Right lobe of liver (tissue), 6 donors: ENCODE data around the gene DPP6. TPM values are rescaled to one million over a fixed set of nuclear protein-coding genes. Genes with fewer than 3 reads are reported as not detected.

Experiments used
- ATAC-seq, 4 donors: fragments of 200-7000 bp; cut with Tn5 transposase; one replicate each; pipeline ENCODE4 v1.9.1; 2020; ENCODE audit warnings: mild to moderate bottlenecking in 4 of 4, moderate library complexity in 4 of 4
- DNase-seq, 3 donors: peaks; one replicate each; pipeline ENCODE4 v3.0.0-alpha.2; 2020
- H3K27ac ChIP-seq, 3 donors: fragments of 200-600 bp; one replicate each; pipeline ENCODE4 v1.8.0; 2022
- H3K27me3 ChIP-seq, 2 donors: fragments of 200-600 bp; one replicate each; pipeline ENCODE4 v1.8.0; 2022
- H3K36me3 ChIP-seq, 4 donors: fragments of 200-600 bp; sonication (generic) in 1 of 4; one replicate each; pipeline versions ENCODE4 v1.5.1 to v1.8.0; 2017 to 2022; ENCODE audit warnings: control low read depth in 1 of 4
- H3K4me1 ChIP-seq, 4 donors: fragments of 200-600 bp; sonication (generic) in 1 of 4; one replicate each; pipeline versions ENCODE4 v1.5.1 to v1.8.0; 2017 to 2022; ENCODE audit warnings: control low read depth in 1 of 4
- H3K4me3 ChIP-seq, 3 donors: fragments of 200-600 bp; one replicate each; pipeline ENCODE4 v1.8.0; 2022
- H3K9me3 ChIP-seq, 4 donors: fragments of 200-600 bp; sonication (generic) in 1 of 4; one replicate each; pipeline versions ENCODE4 v1.5.1 to v1.8.0; 2017 to 2022; ENCODE audit warnings: control low read depth in 1 of 4
- POLR2A ChIP-seq: fragments of 450-650 bp; IDR thresholded peaks from one replicate; pipeline ENCODE4 v1.6.1; 2017; ENCODE audit warnings: antibody characterized with exemption, mild to moderate bottlenecking
- WGBS: methylation state at CpG from one replicate; pipeline ENCODE4 v1.1.6; 2018; ENCODE audit warnings: low coverage, low lambda C conversion rate; ENCODE audit not compliant: insufficient coverage; ENCODE audit errors: missing lambda C conversion rate; 5-methylcytosine and 5-hydroxymethylcytosine counted together
- intact Hi-C, 2 donors: fragments of 100-400 bp; cut with DNase I; formaldehyde crosslinking; loops; one replicate each; pipeline versions ENCODE4 v1.11.2 to v1.14.1; 2022
- total RNA-seq, 6 experiments: library from RNA; depleted of rRNA in 2 of 6; stranded (reverse); fragments of >200 nt in 2 of 6; fragmentation: NEBNext Ultra II Directional in 3 of 6; extraction: Animal tissue kit (Norgen Biotek cat#: 25700) in 3 of 6; gene quantifications; one replicate each; pipeline versions ENCODE4 v1.1.0 to v1.2.4, GENCODE V29; 2016 to 2023
- TF ChIP-seq, protein P1 (sequence below), 4 donors: fragments of 200-600 bp in 3 of 4; fragments of 450-650 bp in 1 of 4; IDR thresholded peaks; one replicate each; pipeline versions ENCODE4 v1.5.1 to v1.8.0; 2016 to 2022; ENCODE audit warnings: antibody characterized with exemption in 4 of 4, mild to moderate bottlenecking in 2 of 4
- donor health status: DM: no; HTN: yes; CAD: no.
- donor health status: DM: no; HTN: no; CAD: no.
- donor health status: DM: no; HTN: no; CAD: no.
- donor health status: DM: no; HTN: yes; CAD: no.
- donor health status: DM: no; HTN: yes; CAD: no.

The DPP6 gene
- total RNA-seq, 6 experiments from 2014 or later = not detected

DNA sequence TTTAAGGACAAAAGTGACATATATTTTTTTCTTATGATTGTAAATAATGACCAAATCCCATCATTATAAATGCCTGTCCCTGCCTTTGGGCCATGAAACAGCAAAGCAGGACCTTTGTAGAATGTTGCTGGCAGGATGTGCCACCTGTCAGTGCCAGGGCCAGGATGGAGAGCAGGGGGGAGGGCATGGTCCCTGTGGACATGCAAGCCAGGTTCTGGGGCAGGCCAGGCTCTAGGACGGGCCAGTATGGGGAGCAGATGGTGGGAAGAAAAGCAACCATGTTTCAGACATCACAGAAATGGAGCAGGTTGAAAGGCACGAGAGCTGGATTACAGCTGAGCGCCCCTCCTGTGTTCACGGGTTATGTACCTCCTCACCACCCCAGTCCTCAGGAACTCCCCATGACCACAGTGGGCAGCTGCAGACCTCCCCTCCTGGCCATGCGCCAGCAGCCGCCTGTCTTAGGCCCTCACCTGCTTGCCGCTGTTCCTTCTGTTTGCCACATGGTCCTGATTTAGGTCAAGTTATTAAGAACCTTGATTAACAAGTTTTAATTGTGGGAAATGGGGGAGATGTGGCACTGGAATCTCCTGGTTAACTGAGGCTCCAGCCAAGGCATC, 740.3 kb downstream of the DPP6 start:
- no peaks in the 10 kb centered on the region for H3K36me3 ChIP-seq
- H3K4me3 ChIP-seq = no peak overlapping the region
- no peak for ATAC-seq
- no peaks in the 10 kb centered on the region for H3K9me3 ChIP-seq
- WGBS = 69% methylated on average over 4 of the region's 7 CpGs
- H3K4me1 ChIP-seq = no peaks in the 10 kb centered on the region
- H3K27me3 ChIP-seq = no peaks in the 10 kb centered on the region
- no peak for TF ChIP-seq POLR2A
- TF ChIP-seq, protein P1, sequence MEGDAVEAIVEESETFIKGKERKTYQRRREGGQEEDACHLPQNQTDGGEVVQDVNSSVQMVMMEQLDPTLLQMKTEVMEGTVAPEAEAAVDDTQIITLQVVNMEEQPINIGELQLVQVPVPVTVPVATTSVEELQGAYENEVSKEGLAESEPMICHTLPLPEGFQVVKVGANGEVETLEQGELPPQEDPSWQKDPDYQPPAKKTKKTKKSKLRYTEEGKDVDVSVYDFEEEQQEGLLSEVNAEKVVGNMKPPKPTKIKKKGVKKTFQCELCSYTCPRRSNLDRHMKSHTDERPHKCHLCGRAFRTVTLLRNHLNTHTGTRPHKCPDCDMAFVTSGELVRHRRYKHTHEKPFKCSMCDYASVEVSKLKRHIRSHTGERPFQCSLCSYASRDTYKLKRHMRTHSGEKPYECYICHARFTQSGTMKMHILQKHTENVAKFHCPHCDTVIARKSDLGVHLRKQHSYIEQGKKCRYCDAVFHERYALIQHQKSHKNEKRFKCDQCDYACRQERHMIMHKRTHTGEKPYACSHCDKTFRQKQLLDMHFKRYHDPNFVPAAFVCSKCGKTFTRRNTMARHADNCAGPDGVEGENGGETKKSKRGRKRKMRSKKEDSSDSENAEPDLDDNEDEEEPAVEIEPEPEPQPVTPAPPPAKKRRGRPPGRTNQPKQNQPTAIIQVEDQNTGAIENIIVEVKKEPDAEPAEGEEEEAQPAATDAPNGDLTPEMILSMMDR (IDR thresholded peaks at IDR 0.05) = no peak
- H3K27ac ChIP-seq = no peak overlapping the region
- intact Hi-C loops = no loop called here
- DNase-seq = no peak

DNA sequence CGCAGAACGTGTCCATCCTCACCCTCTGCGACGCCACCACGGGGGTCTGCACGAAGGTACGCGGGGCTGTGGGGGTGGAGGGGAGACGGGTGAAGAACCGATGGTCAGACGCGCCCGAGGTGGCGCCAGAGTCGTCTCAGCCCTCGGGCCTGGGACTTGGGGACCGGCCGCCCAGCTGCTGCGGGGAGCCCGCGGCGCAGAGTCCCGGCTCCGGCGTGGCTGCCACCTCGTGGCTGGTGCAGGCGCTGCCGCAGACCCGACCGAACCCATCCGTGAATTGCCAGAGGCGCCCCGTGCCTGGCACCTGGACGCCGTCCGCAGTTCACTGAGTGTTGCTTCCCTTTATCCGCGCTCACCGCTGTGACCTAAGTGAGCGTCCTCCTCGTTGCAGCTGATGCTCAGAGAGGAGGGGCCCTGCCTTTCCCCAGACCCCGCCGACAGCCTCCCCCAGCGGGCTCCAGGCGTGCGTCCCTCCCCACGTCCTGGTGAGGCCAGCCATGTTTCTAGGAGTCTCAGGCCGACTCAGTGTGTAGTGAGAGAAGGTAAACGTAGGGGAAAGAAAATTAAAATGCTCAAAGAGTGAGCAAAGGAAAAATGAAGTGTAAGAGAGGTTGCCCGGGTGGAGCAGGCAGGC, 742.1 kb downstream of the DPP6 start:
- TF ChIP-seq, protein P1 (IDR thresholded peaks at IDR 0.05) = peak in 3 of 4 donors; percentile 25 to 53 (median 41)
- no peak for TF ChIP-seq POLR2A
- ATAC-seq (peak; percentile 64 to 84 (median 74)), DNase-seq (peak in 1 of 3 donors; percentile 36)
- no peak overlapping the region for H3K4me3 ChIP-seq
- intact Hi-C loops = no loop called here
- H3K27me3 ChIP-seq = no peaks in the 10 kb centered on the region
- 33% methylated on average over 13 of the region's 50 CpGs for WGBS
- H3K9me3 ChIP-seq = no peaks in the 10 kb centered on the region
- H3K4me1 ChIP-seq = no peaks in the 10 kb centered on the region
- no peaks in the 10 kb centered on the region for H3K36me3 ChIP-seq
- H3K27ac ChIP-seq = no peak overlapping the region

DNA sequence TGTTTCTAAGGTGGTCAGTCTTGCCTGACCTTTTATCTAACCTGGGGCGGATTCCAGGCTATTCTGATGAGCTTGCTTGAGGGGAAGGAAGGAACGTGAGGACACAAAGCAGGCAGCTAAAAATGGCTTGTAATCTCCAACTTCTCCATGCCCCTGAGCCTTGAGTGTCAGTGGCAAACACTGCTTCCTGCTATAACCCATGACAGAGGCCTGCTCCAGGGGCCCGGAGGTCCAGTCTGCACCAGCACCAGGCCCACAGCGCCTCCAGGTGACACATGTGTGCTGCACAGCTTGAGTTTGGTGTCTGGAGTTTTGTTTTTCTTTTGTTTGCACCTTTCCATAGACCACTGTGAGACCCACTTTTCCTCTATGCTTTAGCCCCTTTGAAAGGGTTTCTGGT, 742.8 kb downstream of the DPP6 start:
- no peaks in the 10 kb centered on the region for H3K4me1 ChIP-seq
- 50% methylated on average over 3 of the region's 4 CpGs for WGBS
- TF ChIP-seq, protein P1 (IDR thresholded peaks at IDR 0.05) = no peak
- no peak for TF ChIP-seq POLR2A
- no peaks in the 10 kb centered on the region for H3K27me3 ChIP-seq
- no peaks in the 10 kb centered on the region for H3K9me3 ChIP-seq
- no peak overlapping the region for H3K4me3 ChIP-seq
- H3K36me3 ChIP-seq = no peaks in the 10 kb centered on the region
- intact Hi-C loops = no loop called here
- H3K27ac ChIP-seq = no peak overlapping the region
- ATAC-seq = no peak
- DNase-seq = no peak

DNA sequence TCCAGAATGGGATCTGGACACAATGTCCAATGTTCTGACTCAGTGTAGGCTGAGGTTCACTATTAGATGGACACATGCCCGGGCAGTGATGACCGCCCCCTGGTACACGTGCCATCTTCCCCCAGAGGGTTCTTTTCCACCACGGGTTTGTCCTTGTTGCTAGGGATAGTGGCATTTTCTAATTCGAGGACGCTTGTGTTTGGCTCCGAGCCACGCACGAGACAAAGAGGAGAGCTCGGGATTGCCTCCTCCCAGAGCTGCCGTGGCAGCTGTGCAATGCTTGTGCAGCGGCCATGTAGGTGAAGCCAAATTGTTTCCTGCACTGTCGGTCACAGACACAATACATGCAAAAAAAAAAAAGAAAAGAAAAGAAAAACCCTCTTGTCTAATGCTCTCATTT, 743.2 kb downstream of the DPP6 start:
- intact Hi-C loops = no loop called here
- TF ChIP-seq, protein P1 (IDR thresholded peaks at IDR 0.05) = no peak
- TF ChIP-seq POLR2A = no peak
- Histone ChIP-seq H3K27ac (no peak overlapping the region), H3K27me3 (no peaks in the 10 kb centered on the region), H3K4me1 (no peaks in the 10 kb centered on the region), H3K9me3 (no peaks in the 10 kb centered on the region), H3K4me3 (no peak overlapping the region), H3K36me3 (no peaks in the 10 kb centered on the region)
- DNase-seq (no peak), ATAC-seq (no peak)
- WGBS = 78% methylated on average over 10 of the region's 13 CpGs
